VCaP (cell line): Measurements from ENCODE around the gene ADGRA1.

Experiments
- H3K27ac ChIP-seq: fragments of 450-650 bp; 2 replicates; pipeline ENCODE4 v1.5.1; 2017
- CTCF ChIP-seq: fragments of 450-650 bp; conservative IDR thresholded peaks from 2 replicates; pipeline ENCODE4 v1.5.1; 2017; ENCODE audit warnings: mild to moderate bottlenecking, moderate library complexity

Gene ADGRA1

GRCh38 chr10:133158756-133159610 lies 71.3 kb downstream of the ADGRA1 start:
- TF ChIP-seq CTCF: no peak

GRCh38 chr10:133159611-133159949 lies 71.9 kb downstream of the ADGRA1 start:
- no peak overlapping the region for H3K27ac ChIP-seq
- TF ChIP-seq CTCF: no peak

More at GRCh38 chr10:133158756-133159610, 71.3 kb downstream of the ADGRA1 start:
- H3K27ac ChIP-seq: no peak overlapping the region

- TF ChIP-seq CTCF: no peak
Observed at GRCh38 chr10:133159950-133160825, 72.5 kb downstream of the ADGRA1 start, which contains the start of gene KNDC1. Gene KNDC1 (plus strand): TSS chr10:133160219. CDS start chr10:133160468, 249 bp downstream.

GRCh38 chr10:133160826-133161471 lies 73.2 kb downstream of the ADGRA1 start:
- peak overlapping the region; percentile 36; the same call in 1 of the 2 replicates for H3K27ac ChIP-seq
- TF ChIP-seq CTCF: no peak

More at GRCh38 chr10:133159950-133160825, 72.5 kb downstream of the ADGRA1 start, which contains the start of gene KNDC1:
- peak within 1 kb of the TSS; percentile 36; the same call in 1 of the 2 replicates for H3K27ac ChIP-seq

GRCh38 chr10:133161486-133162109 lies 73.9 kb downstream of the ADGRA1 start:
- TF ChIP-seq CTCF: no peak
- no peak overlapping the region for H3K27ac ChIP-seq

- no peak overlapping the region for H3K27ac ChIP-seq
- no peak for TF ChIP-seq CTCF
Observed at GRCh38 chr10:133162178-133162909, 74.6 kb downstream of the ADGRA1 start.
